Measurements from ENCODE around the gene CRKL. TPM values are rescaled to one million over a fixed set of nuclear protein-coding genes. Genes with fewer than 3 reads are reported as not detected.

CRKL gene
- polyA plus RNA-seq, 3 donors = 26.0 to 37.5 (median 29.4) TPM

GRCh38 chr22:20994902-20995241 is 77.7 kb downstream of the CRKL start:
- Histone ChIP-seq H3K9ac (ENCODE audit: insufficient read depth, low read length, poor library complexity, severe bottlenecking) (no peak overlapping the region), H3K27me3 (ENCODE audit: control insufficient read depth in 2 of 2, insufficient read depth in 2 of 2, low read length in 2 of 2) (no peaks in the 10 kb centered on the region), H2AFZ (ENCODE audit: insufficient read depth, low read depth, low read length, poor library complexity, severe bottlenecking) (no peak overlapping the region), H3K27ac (ENCODE audit: low read depth in 1 of 2, low read length in 2 of 2) (no peak overlapping the region), H3K4me2 (replicated peaks; ENCODE audit: extremely low read depth, low read length, poor library complexity, severe bottlenecking) (no peak overlapping the region), H3K4me3 (replicated peaks in 1 of 3; ENCODE audit: low read depth in 2 of 3, low read length in 3 of 3) (no peak overlapping the region), H3K9me3 (replicated peaks in 1 of 2; ENCODE audit: control insufficient read depth in 1 of 2, insufficient read depth in 1 of 2, low read length in 2 of 2) (no peaks in the 10 kb centered on the region), H3K4me1 (ENCODE audit: control insufficient read depth in 1 of 2, insufficient read depth in 2 of 2, low read length in 2 of 2) (no peaks in the 10 kb centered on the region), H3K36me3 (replicated peaks in 1 of 2; ENCODE audit: control insufficient read depth in 1 of 2, insufficient read depth in 2 of 2, low read length in 2 of 2) (peaks cover 80 to 98% of the 10 kb centered on the region in 2 donors), H4K20me1 (ENCODE audit: insufficient read depth, low read length) (no peaks in the 10 kb centered on the region), H3K79me2 (ENCODE audit: insufficient read depth, low read length) (no peaks in the 10 kb centered on the region)
- H3K27me3 Mint-ChIP-seq (ENCODE audit: low read depth in 3 of 3) = peaks cover 0 to 6% (median 3%) of the 10 kb centered on the region in 3 donors
- no peak for DNase-seq
- no peak overlapping the region for H3K27ac Mint-ChIP-seq
- no peak for TF ChIP-seq CTCF (IDR thresholded peaks at IDR 0.05)
- no peak overlapping the region for H3K4me3 Mint-ChIP-seq
- peaks cover 48 to 79% of the 10 kb centered on the region in 2 donors for H3K36me3 Mint-ChIP-seq
- WGBS (ENCODE audit: insufficient coverage) = 99% methylated on average over 8 of the region's 10 CpGs
- intact Hi-C loops (cut with micrococcal nuclease) = no loop called here
- H3K9me3 Mint-ChIP-seq = no peaks in the 10 kb centered on the region
- H3K4me1 Mint-ChIP-seq = no peaks in the 10 kb centered on the region

- no peak for DNase-seq
- Histone ChIP-seq H3K9ac (ENCODE audit: insufficient read depth, low read length, poor library complexity, severe bottlenecking) (no peak overlapping the region), H3K79me2 (ENCODE audit: insufficient read depth, low read length) (peaks cover 4% of the 10 kb centered on the region), H4K20me1 (ENCODE audit: insufficient read depth, low read length) (no peaks in the 10 kb centered on the region), H3K4me1 (ENCODE audit: control insufficient read depth in 1 of 2, insufficient read depth in 2 of 2, low read length in 2 of 2) (peaks cover 2 to 5% of the 10 kb centered on the region in 2 donors), H3K4me3 (replicated peaks in 1 of 3; ENCODE audit: low read depth in 2 of 3, low read length in 3 of 3) (no peak overlapping the region), H3K36me3 (replicated peaks in 1 of 2; ENCODE audit: control insufficient read depth in 1 of 2, insufficient read depth in 2 of 2, low read length in 2 of 2) (peaks cover 81 to 97% of the 10 kb centered on the region in 2 donors), H3K27ac (ENCODE audit: low read depth in 1 of 2, low read length in 2 of 2) (no peak overlapping the region), H3K27me3 (ENCODE audit: control insufficient read depth in 2 of 2, insufficient read depth in 2 of 2, low read length in 2 of 2) (no peaks in the 10 kb centered on the region), H3K9me3 (replicated peaks in 1 of 2; ENCODE audit: control insufficient read depth in 1 of 2, insufficient read depth in 1 of 2, low read length in 2 of 2) (no peaks in the 10 kb centered on the region), H3K4me2 (replicated peaks; ENCODE audit: extremely low read depth, low read length, poor library complexity, severe bottlenecking) (no peak overlapping the region), H2AFZ (ENCODE audit: insufficient read depth, low read depth, low read length, poor library complexity, severe bottlenecking) (no peak overlapping the region)
- 94% methylated on average over 20 of the region's 23 CpGs for WGBS (ENCODE audit: insufficient coverage)
- H3K4me1 Mint-ChIP-seq = peaks cover 4% of the 10 kb centered on the region
- H3K27ac Mint-ChIP-seq = peak overlapping the region in 1 of 7 donors; percentile 8
- H3K36me3 Mint-ChIP-seq = peaks cover 46 to 80% of the 10 kb centered on the region in 2 donors
- intact Hi-C loops (cut with micrococcal nuclease) = no loop called here
- peak overlapping the region in 1 of 2 donors; percentile 24 for H3K4me3 Mint-ChIP-seq
- no peaks in the 10 kb centered on the region for H3K9me3 Mint-ChIP-seq
- TF ChIP-seq CTCF (IDR thresholded peaks at IDR 0.05) = no peak
- H3K27me3 Mint-ChIP-seq (ENCODE audit: low read depth in 3 of 3) = peaks cover 0 to 6% (median 0%) of the 10 kb centered on the region in 3 donors
Measured at GRCh38 chr22:20995329-20996030, 78.3 kb downstream of the CRKL start.

Measured in CD14-positive monocyte (primary cell).